Activated effector memory CD4-positive, alpha-beta T cell treated with Interleukin-2 at 50 U/mL for 16 hours (primary cell): ENCODE measurements around the gene PLXNA2.

ENCODE experiments used
- DNase-seq: peaks from one replicate; pipeline ENCODE4 v3.0.0-alpha.2; 2020

Gene PLXNA2

GRCh38 chr1:208033236-208033635 is 210.9 kb downstream of the PLXNA2 start:
- DNase-seq, result no peak

GRCh38 chr1:208031932-208032320 is 212.3 kb downstream of the PLXNA2 start:
- DNase-seq, result no peak

GRCh38 chr1:208031316-208031931 is 212.8 kb downstream of the PLXNA2 start:
- no peak for DNase-seq

- no peak for DNase-seq
Measured at GRCh38 chr1:208030288-208031091, 213.7 kb downstream of the PLXNA2 start.

- DNase-seq, result no peak
Measured at GRCh38 chr1:208029381-208030287, 214.6 kb downstream of the PLXNA2 start.

GRCh38 chr1:208028526-208028925 is 215.7 kb downstream of the PLXNA2 start:
- no peak for DNase-seq

- no peak for DNase-seq
Measured at GRCh38 chr1:208027861-208028260, 216.3 kb downstream of the PLXNA2 start.

GRCh38 chr1:208026880-208027438 is 217.2 kb downstream of the PLXNA2 start:
- no peak for DNase-seq

GRCh38 chr1:208025031-208025430 is 219.2 kb downstream of the PLXNA2 start:
- no peak for DNase-seq

- no peak for DNase-seq
Measured at GRCh38 chr1:208024406-208024805, 219.8 kb downstream of the PLXNA2 start.

- no peak for DNase-seq
Measured at GRCh38 chr1:208019257-208019656, 224.9 kb downstream of the PLXNA2 start.

- DNase-seq, result no peak
Measured at GRCh38 chr1:208015255-208015654, 228.9 kb downstream of the PLXNA2 start.

- DNase-seq, result no peak
Measured at GRCh38 chr1:208013210-208013609, 231.0 kb downstream of the PLXNA2 start.

- DNase-seq, result no peak
Measured at GRCh38 chr1:208012721-208013120, 231.5 kb downstream of the PLXNA2 start.

- DNase-seq, result no peak
Measured at GRCh38 chr1:208010487-208011071, 233.6 kb downstream of the PLXNA2 start.

GRCh38 chr1:208009706-208010444 is 234.3 kb downstream of the PLXNA2 start:
- no peak for DNase-seq

- DNase-seq, result no peak
Measured at GRCh38 chr1:208009303-208009702, 234.9 kb downstream of the PLXNA2 start.

GRCh38 chr1:208008534-208008933 is 235.7 kb downstream of the PLXNA2 start:
- DNase-seq, result no peak

GRCh38 chr1:208007938-208008342 is 236.2 kb downstream of the PLXNA2 start:
- no peak for DNase-seq

- DNase-seq, result no peak
Measured at GRCh38 chr1:208007319-208007937, 236.8 kb downstream of the PLXNA2 start.

- no peak for DNase-seq
Measured at GRCh38 chr1:208006258-208006920, 237.8 kb downstream of the PLXNA2 start.
